SK-N-SH (cell line): ENCODE measurements around the gene PAPOLA.

ENCODE experiments used
- SMC3 ChIP-seq: IDR thresholded peaks from 2 replicates; pipeline ENCODE4 v1.6.1; 2012; ENCODE audit warnings: low read depth, low read length, improper control_type of control experiment
- TF ChIP-seq, protein P1 (sequence below): fragments of 200-600 bp; sonication (generic); IDR thresholded peaks from 2 replicates; pipeline ENCODE4 v1.6.1; 2017; ENCODE audit warnings: antibody characterized with exemption, mild to moderate bottlenecking, moderate library complexity

DNA sequence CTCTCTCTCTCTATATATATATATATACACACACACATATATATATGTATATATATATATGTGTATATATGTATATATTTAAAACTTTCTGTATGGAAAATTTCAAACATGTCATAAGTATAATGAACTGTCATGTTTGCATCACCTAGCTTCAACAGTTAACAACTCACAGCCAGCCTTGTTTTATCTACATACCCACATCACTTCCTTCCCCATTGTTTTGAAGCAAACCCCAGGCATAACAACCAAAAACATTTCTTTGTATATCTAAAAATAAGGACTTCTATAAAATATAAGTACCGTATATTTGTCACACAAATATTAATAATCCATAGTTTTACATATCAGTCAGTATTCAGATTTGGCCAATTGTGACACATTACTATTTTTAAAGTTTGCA, 57.4 kb downstream of the PAPOLA start:
- TF ChIP-seq, protein P1, sequence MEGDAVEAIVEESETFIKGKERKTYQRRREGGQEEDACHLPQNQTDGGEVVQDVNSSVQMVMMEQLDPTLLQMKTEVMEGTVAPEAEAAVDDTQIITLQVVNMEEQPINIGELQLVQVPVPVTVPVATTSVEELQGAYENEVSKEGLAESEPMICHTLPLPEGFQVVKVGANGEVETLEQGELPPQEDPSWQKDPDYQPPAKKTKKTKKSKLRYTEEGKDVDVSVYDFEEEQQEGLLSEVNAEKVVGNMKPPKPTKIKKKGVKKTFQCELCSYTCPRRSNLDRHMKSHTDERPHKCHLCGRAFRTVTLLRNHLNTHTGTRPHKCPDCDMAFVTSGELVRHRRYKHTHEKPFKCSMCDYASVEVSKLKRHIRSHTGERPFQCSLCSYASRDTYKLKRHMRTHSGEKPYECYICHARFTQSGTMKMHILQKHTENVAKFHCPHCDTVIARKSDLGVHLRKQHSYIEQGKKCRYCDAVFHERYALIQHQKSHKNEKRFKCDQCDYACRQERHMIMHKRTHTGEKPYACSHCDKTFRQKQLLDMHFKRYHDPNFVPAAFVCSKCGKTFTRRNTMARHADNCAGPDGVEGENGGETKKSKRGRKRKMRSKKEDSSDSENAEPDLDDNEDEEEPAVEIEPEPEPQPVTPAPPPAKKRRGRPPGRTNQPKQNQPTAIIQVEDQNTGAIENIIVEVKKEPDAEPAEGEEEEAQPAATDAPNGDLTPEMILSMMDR, result no peak
- no peak for TF ChIP-seq SMC3
